ENCODE measurements around the gene PUM2. TPM values are rescaled to one million over a fixed set of nuclear protein-coding genes. Genes with fewer than 3 reads are reported as not detected.

PUM2 gene
- total RNA-seq, 1 experiment from 2014 or later = 85.6 TPM

DNA sequence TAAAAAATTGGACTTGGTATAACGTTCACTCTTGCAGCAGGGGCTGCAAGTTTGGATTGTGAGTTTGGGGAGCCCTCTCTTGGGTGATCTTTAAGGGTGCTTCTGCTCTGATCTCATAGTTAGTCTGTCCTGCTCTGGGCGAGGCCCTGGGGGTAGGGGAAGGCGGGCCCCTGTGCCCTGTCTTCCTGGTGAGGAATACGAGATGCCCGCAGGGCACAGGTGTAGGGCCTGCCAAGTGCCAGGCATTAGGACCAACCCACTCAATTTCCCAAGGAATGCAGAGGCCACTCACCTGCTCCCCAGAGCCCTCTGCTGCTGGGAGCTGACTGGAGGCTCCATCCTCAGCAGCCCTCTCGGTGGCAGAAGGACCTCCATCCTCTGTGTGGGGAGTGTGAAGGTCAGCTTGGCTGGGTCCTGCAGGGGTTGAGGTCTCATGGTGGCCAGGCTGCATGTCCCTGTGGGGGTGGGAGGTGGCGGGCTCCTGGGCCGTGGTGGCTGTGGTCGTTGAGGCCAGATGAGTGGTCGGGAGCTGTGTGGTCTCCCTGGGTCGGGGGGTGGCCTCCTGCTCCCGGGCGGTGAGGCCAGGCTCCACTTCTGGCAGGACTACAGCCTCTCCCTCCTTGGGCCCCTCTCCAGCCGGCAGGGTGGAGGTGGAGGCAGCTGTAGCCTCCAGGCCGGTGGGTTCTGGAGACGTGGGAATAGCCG lies 147.0 kb downstream of the PUM2 start:
- no TSS peak for BruUV-seq (replicated peaks)
- DNase-seq (ENCODE audit: low read depth, low spot score) (no peak), ATAC-seq (no peak)
- H3K9me3 ChIP-seq (ENCODE audit: control insufficient read depth, insufficient read depth, low read depth, low read length) = no peaks in the 10 kb centered on the region
- no peaks in the 10 kb centered on the region for H3K36me3 ChIP-seq (ENCODE audit: control insufficient read depth, insufficient read depth, low read length)
- intact Hi-C loops (cut with micrococcal nuclease; ENCODE audit: unreplicated experiment) = no loop called here
- POLR2A ChIA-PET = no interaction called here
- in situ Hi-C loops (cut with HindIII; ENCODE audit: low pct_unique_long_range_greater_than_20kb, low sequenced_read_pairs) = no loop called here
- CTCF ChIA-PET = interaction anchor here (0.6 kb wide), 1 partner anchor 55 kb away, joined by 9 read pairs; no protein-coding TSS in a partner anchor
- H3K27ac ChIP-seq (ENCODE audit: low read length) = no peak overlapping the region
- no peaks in the 10 kb centered on the region for H3K27me3 ChIP-seq (ENCODE audit: control insufficient read depth, insufficient read depth, low read length)
- no peak overlapping the region for H3K4me3 ChIP-seq (ENCODE audit: low read depth in 2 of 2, low read length in 2 of 2)
- peaks cover 21% of the 10 kb centered on the region for H3K4me1 ChIP-seq (ENCODE audit: control insufficient read depth, insufficient read depth, low read length)
- TF ChIP-seq POLR2AphosphoS5 (IDR thresholded peaks at IDR 0.05; ENCODE audit: low read depth, low read length) (no peak), REST (IDR thresholded peaks at IDR 0.05; ENCODE audit: insufficient read depth in 1 of 2, low read depth in 2 of 2, low read length in 1 of 2) (no peak), CTCF (IDR thresholded peaks at IDR 0.05) (no peak), SIN3A (IDR thresholded peaks at IDR 0.05; ENCODE audit: borderline replicate concordance, insufficient read depth, low read depth, low read length) (no peak), TCF7L2 (IDR thresholded peaks at IDR 0.05; ENCODE audit: low read depth, low read length) (no peak)

- DNase-seq (ENCODE audit: low read depth, low spot score) (no peak), ATAC-seq (no peak)
- H3K36me3 ChIP-seq (ENCODE audit: control insufficient read depth, insufficient read depth, low read length) = no peaks in the 10 kb centered on the region
- no peaks in the 10 kb centered on the region for H3K9me3 ChIP-seq (ENCODE audit: control insufficient read depth, insufficient read depth, low read depth, low read length)
- in situ Hi-C loops (cut with HindIII; ENCODE audit: low pct_unique_long_range_greater_than_20kb, low sequenced_read_pairs) (no loop called here), intact Hi-C loops (cut with micrococcal nuclease; ENCODE audit: unreplicated experiment) (no loop called here)
- no peak overlapping the region for H3K4me3 ChIP-seq (ENCODE audit: low read depth in 2 of 2, low read length in 2 of 2)
- BruUV-seq (replicated peaks) = no TSS peak
- no peak overlapping the region for H3K27ac ChIP-seq (ENCODE audit: low read length)
- ChIA-PET CTCF (no interaction called here), POLR2A (no interaction called here)
- H3K4me1 ChIP-seq (ENCODE audit: control insufficient read depth, insufficient read depth, low read length) = peaks cover 15% of the 10 kb centered on the region
- TF ChIP-seq TCF7L2 (IDR thresholded peaks at IDR 0.05; ENCODE audit: low read depth, low read length) (no peak), SIN3A (IDR thresholded peaks at IDR 0.05; ENCODE audit: borderline replicate concordance, insufficient read depth, low read depth, low read length) (no peak), CTCF (IDR thresholded peaks at IDR 0.05) (no peak), REST (IDR thresholded peaks at IDR 0.05; ENCODE audit: insufficient read depth in 1 of 2, low read depth in 2 of 2, low read length in 1 of 2) (no peak), POLR2AphosphoS5 (IDR thresholded peaks at IDR 0.05; ENCODE audit: low read depth, low read length) (no peak)
- H3K27me3 ChIP-seq (ENCODE audit: control insufficient read depth, insufficient read depth, low read length) = no peaks in the 10 kb centered on the region
These were observed 147.6 kb downstream of the PUM2 start for GRCh38 chr2:20203072-20203471.
